GM12878 (cell line): Measurements from ENCODE around the gene BZW2. TPM values are rescaled to one million over a fixed set of nuclear protein-coding genes. Genes with fewer than 3 reads are reported as not detected.

Source experiments
- ATAC-seq: fragments of 200-7000 bp; cut with Tn5 transposase; 3 replicates; pipeline ENCODE4 v1.9.1; 2020; ENCODE audit warnings: mild to moderate bottlenecking, moderate library complexity
- BruUV-seq: library from RNA; stranded (reverse); fragments of 400-500 nt; replicated peaks from 2 replicates; lab custom pipeline; 2021; lab: Mats Ljungman, UMichigan
- CTCF ChIA-PET: fragments of 300-600 bp; sonication (Branson Sonifier 250); formaldehyde crosslinking; extraction: SDS; loops from one replicate; lab custom pipeline; 2021; ENCODE audit warnings: inconsistent platforms; lab: Yijun Ruan, JAX
- POLR2A ChIA-PET: fragments of 350-600 bp; formaldehyde crosslinking; extraction: SDS; loops from one replicate; lab custom pipeline; 2021; ENCODE audit warnings: inconsistent platforms; lab: Charles Lee
- RAD21 ChIA-PET: fragments of 300-600 bp; sonication (Branson Sonifier 250); formaldehyde crosslinking; loops from one replicate; lab custom pipeline; 2023; ENCODE audit warnings: antibody characterized with exemption; ENCODE audit not compliant: unreplicated experiment; lab: Charles Lee
- SMC1A ChIA-PET: fragments of 300-600 bp; sonication (Branson Sonifier 250); formaldehyde crosslinking; loops from one replicate; lab custom pipeline; 2023; ENCODE audit not compliant: unreplicated experiment, uncharacterized antibody; lab: Charles Lee
- DNase-seq: peaks from one replicate; pipeline ENCODE4 v3.0.0-alpha.2; 2011; ENCODE audit warnings: low read depth, low spot score
- FAIRE-seq: peaks from 3 replicates; lab custom pipeline; 2011; peaks lifted over from hg19 to GRCh38; lab: Jason Lieb, UNC
- H2AFZ ChIP-seq: 2 replicates; pipeline ENCODE4 v1.6.0; 2011; ENCODE audit warnings: low read depth, low read length, control low read depth; ENCODE audit not compliant: control insufficient read depth
- H3K27ac ChIP-seq: 2 replicates; pipeline ENCODE4 v1.5.1; 2011; ENCODE audit warnings: control low read depth; ENCODE audit not compliant: control insufficient read depth, insufficient read depth
- H3K27me3 ChIP-seq, 2 experiments: replicated peaks in 1 of 2; 2 replicates each; pipeline versions ENCODE4 v1.6.0 to v1.6.1; 2011; ENCODE audit warnings: low read length in 1 of 2; ENCODE audit not compliant: control insufficient read depth in 2 of 2, insufficient read depth in 2 of 2
- H3K36me3 ChIP-seq, 2 experiments: 2 replicates each; pipeline ENCODE4 v1.5.1; 2011; ENCODE audit warnings: low read length in 1 of 2; ENCODE audit not compliant: control insufficient read depth in 2 of 2, insufficient read depth in 2 of 2
- H3K4me1 ChIP-seq: 2 replicates; pipeline ENCODE4 v1.6.1; 2011; ENCODE audit warnings: mild to moderate bottlenecking, low read length, moderate library complexity, mixed read lengths; ENCODE audit not compliant: control insufficient read depth, insufficient read depth
- H3K4me2 ChIP-seq: 2 replicates; pipeline ENCODE4 v1.6.0; 2011; ENCODE audit warnings: control low read depth; ENCODE audit not compliant: control insufficient read depth, insufficient read depth
- H3K4me3 ChIP-seq: fragments of 200-600 bp; sonication (generic); 2 replicates; pipeline ENCODE4 v1.5.1; 2016
- H3K79me2 ChIP-seq: 2 replicates; pipeline ENCODE4 v1.6.0; 2011; ENCODE audit warnings: low read length; ENCODE audit not compliant: control insufficient read depth, insufficient read depth
- H3K9ac ChIP-seq: 2 replicates; pipeline ENCODE4 v1.8.0; 2011; ENCODE audit warnings: low read length, control low read depth, mixed read lengths; ENCODE audit not compliant: control insufficient read depth, insufficient read depth
- H3K9me3 ChIP-seq: replicated peaks from 3 replicates; pipeline ENCODE4 v1.5.1; 2011; ENCODE audit warnings: mild to moderate bottlenecking, low read length; ENCODE audit not compliant: control insufficient read depth, insufficient read depth
- H4K20me1 ChIP-seq: 2 replicates; pipeline ENCODE4 v1.6.0; 2011; ENCODE audit not compliant: control insufficient read depth, insufficient read depth
- CBX3 ChIP-seq: fragments of 200-600 bp; sonication (generic); IDR thresholded peaks from 2 replicates; pipeline ENCODE4 v1.6.1; 2016; ENCODE audit warnings: low read depth, borderline replicate concordance
- FOS ChIP-seq: IDR thresholded peaks from 3 replicates; pipeline ENCODE4 v1.6.1; 2011; ENCODE audit warnings: borderline replicate concordance; ENCODE audit not compliant: insufficient read length; ENCODE audit errors: extremely low read depth
- IRF3 ChIP-seq: fragments of 450-650 bp; IDR thresholded peaks from 2 replicates; pipeline ENCODE4 v1.6.1; 2014; ENCODE audit warnings: mild to moderate bottlenecking
- ZNF217 ChIP-seq: fragments of 450-650 bp; IDR thresholded peaks from 2 replicates; pipeline ENCODE4 v1.6.1; 2017; ENCODE audit warnings: antibody characterized with exemption, mild to moderate bottlenecking
- ZZZ3 ChIP-seq: IDR thresholded peaks from 2 replicates; pipeline ENCODE4 v1.6.1; 2011; ENCODE audit warnings: low read depth; ENCODE audit not compliant: control insufficient read depth, insufficient read length
- WGBS: methylation state at CpG from one replicate; pipeline ENCODE4 v1.1.6; 2016; ENCODE audit warnings: low lambda C conversion rate; ENCODE audit not compliant: insufficient replicate concordance, insufficient coverage; ENCODE audit errors: missing lambda C conversion rate; 5-methylcytosine and 5-hydroxymethylcytosine counted together
- in situ Hi-C: fragments of 300-500 bp; cut with MboI; formaldehyde crosslinking; loops from 9 replicates; pipeline ENCODE4 v1.14.3; 2018; ENCODE audit warnings: mixed read lengths
- intact Hi-C: fragments of 100-400 bp; cut with micrococcal nuclease; formaldehyde crosslinking; loops from one replicate; pipeline ENCODE4 v1.14.2; 2022; ENCODE audit not compliant: unreplicated experiment
- polyA plus RNA-seq, 11 experiments: library from polyadenylated mRNA; depleted of rRNA in 4 of 11; unstranded in 6 of 11; stranded (reverse) in 5 of 11; fragments of >200 nt; fragmentation: Nextera tagmentation in 4 of 11; fragmentation: Illumina TruSeq in 1 of 11; extraction: Ambion mirVana in 4 of 11; extraction: Trizol in 1 of 11; gene quantifications; 1 replicate in 1 of 11; 2 replicates in 10 of 11; pipeline versions ENCODE4 v1.2.1 to v1.2.3, GENCODE V29; 2011 to 2016; ENCODE audit warnings: inconsistent platforms in 2 of 11, missing spikeins in 2 of 11, low read depth in 1 of 11
- total RNA-seq, 4 experiments: library from RNA; depleted of rRNA in 3 of 4; stranded (reverse); fragments of >200 nt in 3 of 4; fragmentation: Illumina TruSeq in 1 of 4; extraction: Trizol in 1 of 4; gene quantifications; 2 replicates each; pipeline versions ENCODE4 v1.2.1 to v1.2.3, GENCODE V29; 2013 to 2021

Gene BZW2
- total and polyA plus RNA-seq, 10 of the 15 experiments (the other 5 are each of a cell fraction or from before 2014, with no cell fraction given) = 1.3 to 6.8 (median 3.1) TPM

- intact Hi-C loops = no loop called here
- Histone ChIP-seq H4K20me1 (no peaks in the 10 kb centered on the region), H3K9me3 (no peaks in the 10 kb centered on the region), H3K4me1 (no peaks in the 10 kb centered on the region), H3K4me3 (no peak overlapping the region), H3K4me2 (no peak overlapping the region), H3K36me3 (no peaks in the 10 kb centered on the region), H3K27me3 (peaks cover 1 to 4% of the 10 kb centered on the region in 2 experiments; a peak in 2 of 4 replicates), H3K9ac (no peak overlapping the region), H3K79me2 (no peaks in the 10 kb centered on the region), H3K27ac (no peak overlapping the region), H2AFZ (no peak overlapping the region)
- SMC1A ChIA-PET = interaction anchor here (1.0 kb wide), 1 partner anchor 9 kb away, joined by 3 read pairs; no protein-coding TSS in a partner anchor
- CTCF ChIA-PET = no interaction called here
- RAD21 ChIA-PET = no interaction called here
- DNase-seq = no peak
- WGBS = 5% methylated on average over 1 of the region's 1 CpG
- TF ChIP-seq CBX3 (no peak), ZNF217 (no peak), ZZZ3 (no peak), IRF3 (no peak), FOS (no peak)
- BruUV-seq = no TSS peak
- no peak for FAIRE-seq
- in situ Hi-C loops = no loop called here
- no peak for ATAC-seq
- POLR2A ChIA-PET = no interaction called here
Measured at GRCh38 chr7:16747102-16747501, 101.1 kb downstream of the BZW2 start.
